Panc1 (cell line): Measurements from ENCODE around the gene LRRC8C. TPM values are rescaled to one million over a fixed set of nuclear protein-coding genes. Genes with fewer than 3 reads are reported as not detected.

Source experiments
- ATAC-seq: fragments of 200-7000 bp; cut with Tn5 transposase; 2 replicates; pipeline ENCODE4 v1.9.1; 2020; ENCODE audit warnings: mild to moderate bottlenecking, moderate library complexity
- BruUV-seq: library from RNA; stranded (reverse); fragments of 400-500 nt; replicated peaks from 2 replicates; lab custom pipeline; 2021; lab: Mats Ljungman, UMichigan
- CTCF ChIA-PET: fragments of 300-600 bp; sonication (Branson Sonifier 250); formaldehyde crosslinking; loops from one replicate; lab custom pipeline; 2022; ENCODE audit warnings: antibody characterized with exemption; lab: Charles Lee
- POLR2A ChIA-PET: fragments of 300-600 bp; sonication (Branson Sonifier 250); formaldehyde crosslinking; loops from one replicate; lab custom pipeline; 2022; ENCODE audit warnings: antibody characterized with exemption; lab: Charles Lee
- DNase-seq: peaks from one replicate; pipeline ENCODE4 v3.0.0-alpha.2; 2010; ENCODE audit warnings: low read depth, low spot score
- H3K27ac ChIP-seq: 2 replicates; pipeline ENCODE4 v1.5.1; 2011; ENCODE audit warnings: mild to moderate bottlenecking, low read length, inconsistent platforms
- H3K27me3 ChIP-seq: fragments of 200-500 bp; sonication (Bioruptor generic); 2 replicates; pipeline ENCODE4 v1.6.0; 2014; ENCODE audit warnings: low read length, inconsistent platforms; ENCODE audit not compliant: control insufficient read depth, insufficient read depth
- H3K36me3 ChIP-seq: fragments of 200-500 bp; sonication (Bioruptor generic); 2 replicates; pipeline ENCODE4 v1.5.1; 2014; ENCODE audit warnings: inconsistent platforms, mild to moderate bottlenecking, low read length, moderate library complexity; ENCODE audit not compliant: control insufficient read depth, insufficient read depth
- H3K4me1 ChIP-seq: 2 replicates; pipeline ENCODE4 v1.5.1; 2011; ENCODE audit warnings: inconsistent platforms, mild to moderate bottlenecking, low read length, moderate library complexity; ENCODE audit not compliant: control insufficient read depth, insufficient read depth
- H3K4me3 ChIP-seq, 2 experiments: 2 replicates each; pipeline ENCODE4 v1.5.1; 2011 to 2012; ENCODE audit warnings: low read depth in 2 of 2, low read length in 2 of 2, mild to moderate bottlenecking in 2 of 2, inconsistent platforms in 1 of 2, moderate library complexity in 1 of 2
- H3K9me3 ChIP-seq: fragments of 200-500 bp; sonication (Bioruptor generic); 2 replicates; pipeline ENCODE4 v1.5.1; 2014; ENCODE audit warnings: low read depth, mild to moderate bottlenecking, inconsistent platforms, low read length, moderate library complexity; ENCODE audit not compliant: control insufficient read depth, insufficient read depth
- POLR2AphosphoS5 ChIP-seq: IDR thresholded peaks from 2 replicates; pipeline ENCODE4 v1.6.1; 2012; ENCODE audit warnings: mild to moderate bottlenecking, low read depth, low read length, moderate library complexity
- SIN3A ChIP-seq: IDR thresholded peaks from 2 replicates; pipeline ENCODE4 v1.6.1; 2012; ENCODE audit warnings: low read depth, mild to moderate bottlenecking, low read length, moderate library complexity, borderline replicate concordance; ENCODE audit not compliant: insufficient read depth
- TCF7L2 ChIP-seq: IDR thresholded peaks from 2 replicates; pipeline ENCODE4 v1.6.1; 2011; ENCODE audit warnings: mild to moderate bottlenecking, low read depth, low read length, inconsistent platforms
- in situ Hi-C: cut with HindIII; loops from 2 replicates; pipeline ENCODE4 v1.10.0; 2016; ENCODE audit warnings: low sequenced_read_pairs, low pct_unique_long_range_greater_than_20kb
- intact Hi-C: fragments of 100-400 bp; cut with micrococcal nuclease; formaldehyde crosslinking; loops from one replicate; pipeline ENCODE4 v1.10.0; 2022; ENCODE audit not compliant: unreplicated experiment
- total RNA-seq: library from RNA; stranded (reverse); gene quantifications from one replicate; pipeline ENCODE4 v1.2.1, GENCODE V29; 2021; ENCODE audit not compliant: unreplicated experiment
- TF ChIP-seq, protein P1 (sequence below), 2 experiments: IDR thresholded peaks; 2 replicates each; pipeline ENCODE4 v1.6.1; 2011 to 2012; ENCODE audit warnings: low read depth in 2 of 2, control low read depth in 1 of 2, low read length in 1 of 2, mild to moderate bottlenecking in 1 of 2, moderate library complexity in 1 of 2; ENCODE audit not compliant: insufficient read depth in 1 of 2
- TF ChIP-seq, protein P2 (sequence below): fragments of 450-650 bp; IDR thresholded peaks from 2 replicates; pipeline ENCODE4 v1.5.1; 2017; ENCODE audit warnings: mild to moderate bottlenecking

LRRC8C gene
- total RNA-seq, 1 experiment from 2014 or later, result 17.1 TPM

GRCh38 chr1:89604414-89604735 lies 28.5 kb upstream of the LRRC8C start:
- in situ Hi-C loops, result no loop called here
- 0 out of 2 replicates have a peak, but pooled peaks have one; percentile 27 for ATAC-seq
- no peak overlapping the region for H3K4me3 ChIP-seq
- CTCF ChIA-PET, result interaction anchor here (0.6 to 0.7 kb wide), 2 partner anchors 18 to 518 kb away, joined by 3 to 4 read pairs; no protein-coding TSS in a partner anchor
- POLR2A ChIA-PET, result no interaction called here
- DNase-seq, result no peak
- intact Hi-C loops, result no loop called here
- no peak overlapping the region for H3K27ac ChIP-seq
- no peaks in the 10 kb centered on the region for H3K9me3 ChIP-seq
- no TSS peak for BruUV-seq
- H3K4me1 ChIP-seq, result no peaks in the 10 kb centered on the region
- TF ChIP-seq, protein P1, sequence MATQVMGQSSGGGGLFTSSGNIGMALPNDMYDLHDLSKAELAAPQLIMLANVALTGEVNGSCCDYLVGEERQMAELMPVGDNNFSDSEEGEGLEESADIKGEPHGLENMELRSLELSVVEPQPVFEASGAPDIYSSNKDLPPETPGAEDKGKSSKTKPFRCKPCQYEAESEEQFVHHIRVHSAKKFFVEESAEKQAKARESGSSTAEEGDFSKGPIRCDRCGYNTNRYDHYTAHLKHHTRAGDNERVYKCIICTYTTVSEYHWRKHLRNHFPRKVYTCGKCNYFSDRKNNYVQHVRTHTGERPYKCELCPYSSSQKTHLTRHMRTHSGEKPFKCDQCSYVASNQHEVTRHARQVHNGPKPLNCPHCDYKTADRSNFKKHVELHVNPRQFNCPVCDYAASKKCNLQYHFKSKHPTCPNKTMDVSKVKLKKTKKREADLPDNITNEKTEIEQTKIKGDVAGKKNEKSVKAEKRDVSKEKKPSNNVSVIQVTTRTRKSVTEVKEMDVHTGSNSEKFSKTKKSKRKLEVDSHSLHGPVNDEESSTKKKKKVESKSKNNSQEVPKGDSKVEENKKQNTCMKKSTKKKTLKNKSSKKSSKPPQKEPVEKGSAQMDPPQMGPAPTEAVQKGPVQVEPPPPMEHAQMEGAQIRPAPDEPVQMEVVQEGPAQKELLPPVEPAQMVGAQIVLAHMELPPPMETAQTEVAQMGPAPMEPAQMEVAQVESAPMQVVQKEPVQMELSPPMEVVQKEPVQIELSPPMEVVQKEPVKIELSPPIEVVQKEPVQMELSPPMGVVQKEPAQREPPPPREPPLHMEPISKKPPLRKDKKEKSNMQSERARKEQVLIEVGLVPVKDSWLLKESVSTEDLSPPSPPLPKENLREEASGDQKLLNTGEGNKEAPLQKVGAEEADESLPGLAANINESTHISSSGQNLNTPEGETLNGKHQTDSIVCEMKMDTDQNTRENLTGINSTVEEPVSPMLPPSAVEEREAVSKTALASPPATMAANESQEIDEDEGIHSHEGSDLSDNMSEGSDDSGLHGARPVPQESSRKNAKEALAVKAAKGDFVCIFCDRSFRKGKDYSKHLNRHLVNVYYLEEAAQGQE (IDR thresholded peaks at IDR 0.05; ENCODE audit: insufficient read depth in 1 of 2, low read depth in 2 of 2, low read length in 1 of 2), result no peak
- TF ChIP-seq SIN3A, result no peak
- TF ChIP-seq TCF7L2, result no peak
- TF ChIP-seq, protein P2, sequence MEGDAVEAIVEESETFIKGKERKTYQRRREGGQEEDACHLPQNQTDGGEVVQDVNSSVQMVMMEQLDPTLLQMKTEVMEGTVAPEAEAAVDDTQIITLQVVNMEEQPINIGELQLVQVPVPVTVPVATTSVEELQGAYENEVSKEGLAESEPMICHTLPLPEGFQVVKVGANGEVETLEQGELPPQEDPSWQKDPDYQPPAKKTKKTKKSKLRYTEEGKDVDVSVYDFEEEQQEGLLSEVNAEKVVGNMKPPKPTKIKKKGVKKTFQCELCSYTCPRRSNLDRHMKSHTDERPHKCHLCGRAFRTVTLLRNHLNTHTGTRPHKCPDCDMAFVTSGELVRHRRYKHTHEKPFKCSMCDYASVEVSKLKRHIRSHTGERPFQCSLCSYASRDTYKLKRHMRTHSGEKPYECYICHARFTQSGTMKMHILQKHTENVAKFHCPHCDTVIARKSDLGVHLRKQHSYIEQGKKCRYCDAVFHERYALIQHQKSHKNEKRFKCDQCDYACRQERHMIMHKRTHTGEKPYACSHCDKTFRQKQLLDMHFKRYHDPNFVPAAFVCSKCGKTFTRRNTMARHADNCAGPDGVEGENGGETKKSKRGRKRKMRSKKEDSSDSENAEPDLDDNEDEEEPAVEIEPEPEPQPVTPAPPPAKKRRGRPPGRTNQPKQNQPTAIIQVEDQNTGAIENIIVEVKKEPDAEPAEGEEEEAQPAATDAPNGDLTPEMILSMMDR, result no peak
- no peak for TF ChIP-seq POLR2AphosphoS5
- no peaks in the 10 kb centered on the region for H3K36me3 ChIP-seq
- no peaks in the 10 kb centered on the region for H3K27me3 ChIP-seq

DNA sequence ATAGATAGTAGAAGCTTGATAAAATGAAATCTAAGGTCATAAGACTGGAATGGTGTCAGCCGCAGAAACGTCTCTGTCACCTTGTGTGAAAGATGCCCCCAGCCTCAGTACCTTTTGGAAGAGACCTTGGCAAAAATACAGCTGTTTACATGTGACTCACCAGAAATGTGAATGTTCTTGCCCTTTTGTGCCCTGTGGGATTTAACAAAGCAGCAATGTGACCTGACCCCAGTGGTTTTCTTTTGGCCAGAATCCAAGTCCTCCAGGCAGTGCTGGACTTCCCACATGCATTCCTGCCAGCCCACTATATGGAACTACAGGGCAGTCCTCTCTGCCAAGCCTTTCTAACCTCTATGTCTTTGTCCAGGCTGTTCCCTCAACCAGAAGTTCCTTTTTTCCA lies 27.2 kb upstream of the LRRC8C start:
- ChIA-PET CTCF (interaction anchor here (0.5 kb wide), 1 partner anchor 237 kb away, joined by 11 read pairs; no protein-coding TSS in a partner anchor), POLR2A (no interaction called here)
- Histone ChIP-seq H3K4me1 (no peaks in the 10 kb centered on the region), H3K27me3 (no peaks in the 10 kb centered on the region), H3K36me3 (no peaks in the 10 kb centered on the region), H3K27ac (no peak overlapping the region), H3K9me3 (no peaks in the 10 kb centered on the region), H3K4me3 (no peak overlapping the region)
- peak; percentile 17; the same call in 1 of the 2 replicates for ATAC-seq
- DNase-seq, result no peak
- intact Hi-C loops (no loop called here), in situ Hi-C loops (no loop called here)
- no TSS peak for BruUV-seq
- TF ChIP-seq, protein P1 (IDR thresholded peaks at IDR 0.05; ENCODE audit: insufficient read depth in 1 of 2, low read depth in 2 of 2, low read length in 1 of 2), result no peak
- TF ChIP-seq TCF7L2, result no peak
- TF ChIP-seq, protein P2, result no peak
- TF ChIP-seq POLR2AphosphoS5, result no peak
- no peak for TF ChIP-seq SIN3A
